GM12874 (cell line): ENCODE measurements around the gene COG2.

ENCODE experiments used
- CTCF ChIP-seq: IDR thresholded peaks from 2 replicates; pipeline ENCODE4 v1.5.1; 2011; ENCODE audit warnings: low read depth, mild to moderate bottlenecking, control low read depth, low read length, moderate library complexity; ENCODE audit not compliant: insufficient read depth

The COG2 gene

GRCh38 chr1:230618537-230618936 lies 23.7 kb upstream of the COG2 start:
- TF ChIP-seq CTCF, result no peak

- no peak for TF ChIP-seq CTCF
Measured at GRCh38 chr1:230620649-230621323, 21.5 kb upstream of the COG2 start.

DNA sequence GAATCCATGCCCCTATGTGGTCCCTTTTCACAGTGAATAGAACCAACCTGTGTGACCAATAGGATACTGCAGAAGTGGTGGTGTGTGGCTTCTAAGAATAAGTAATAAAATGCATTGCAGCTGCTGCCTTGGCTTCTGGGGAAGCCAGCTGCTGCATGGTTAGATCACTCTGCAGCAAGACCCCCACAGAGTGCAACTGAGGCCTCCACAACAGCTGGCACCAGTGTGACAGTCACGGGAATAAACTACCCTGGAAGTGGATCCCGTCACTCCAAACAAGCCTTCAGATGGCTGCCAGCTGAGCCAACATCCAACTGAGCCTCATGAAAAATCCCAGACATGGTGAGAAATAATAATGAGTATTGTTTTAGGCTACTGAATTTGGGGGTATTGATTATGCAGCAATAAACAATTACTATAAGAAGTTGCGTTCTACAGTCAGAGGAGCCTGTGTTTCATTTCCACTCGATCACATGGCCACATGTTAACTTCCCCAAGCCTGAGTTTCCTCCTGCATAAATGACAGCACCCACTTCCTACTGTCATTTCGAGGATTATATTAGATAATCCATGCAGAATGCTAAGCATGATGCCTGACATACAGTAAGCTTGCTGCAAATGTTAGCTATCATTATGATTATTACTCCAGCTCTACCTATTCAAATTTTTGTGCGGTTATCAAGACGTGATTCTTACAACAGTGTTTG lies 20.8 kb upstream of the COG2 start:
- no peak for TF ChIP-seq CTCF

DNA sequence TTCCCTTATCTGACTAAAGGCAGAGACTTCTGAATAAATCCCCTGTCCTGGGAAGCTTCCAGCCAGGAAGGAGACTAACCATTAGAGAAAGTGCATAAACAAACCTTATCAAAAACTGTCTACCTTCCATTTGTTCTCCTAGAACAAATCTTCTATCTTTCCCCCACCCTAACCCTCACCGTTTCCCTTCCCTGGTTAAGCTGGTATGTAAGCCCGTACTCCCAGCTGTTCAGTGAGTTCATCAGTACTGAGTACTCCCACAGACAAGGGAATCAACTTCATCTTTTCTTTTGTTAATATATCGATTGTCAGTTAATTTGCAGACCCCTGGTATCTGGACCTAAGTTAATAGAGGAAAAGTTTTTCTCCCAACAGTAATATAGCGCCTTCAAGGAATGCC lies 20.1 kb upstream of the COG2 start:
- TF ChIP-seq CTCF, result no peak

GRCh38 chr1:230624097-230624713 lies 18.1 kb upstream of the COG2 start:
- TF ChIP-seq CTCF, result no peak

DNA sequence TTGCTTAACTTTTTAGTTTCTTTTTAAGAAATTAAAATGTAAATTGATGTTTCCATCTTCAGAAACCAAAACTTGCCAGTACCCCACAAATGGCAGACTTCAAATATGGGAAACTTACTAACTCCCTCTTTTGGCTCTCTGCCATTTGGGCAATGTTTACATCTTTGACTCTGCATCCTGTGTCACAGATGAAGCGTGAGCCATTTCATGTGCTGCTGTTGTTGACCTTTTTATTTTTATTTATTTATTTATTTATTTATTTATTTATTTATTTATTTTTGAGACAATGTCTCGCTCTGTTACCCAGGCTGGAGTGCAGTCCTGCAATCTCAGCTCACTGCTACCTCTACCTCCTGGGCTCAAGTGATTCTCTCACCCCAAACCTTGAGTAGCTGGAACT lies 16.0 kb upstream of the COG2 start:
- TF ChIP-seq CTCF, result no peak

DNA sequence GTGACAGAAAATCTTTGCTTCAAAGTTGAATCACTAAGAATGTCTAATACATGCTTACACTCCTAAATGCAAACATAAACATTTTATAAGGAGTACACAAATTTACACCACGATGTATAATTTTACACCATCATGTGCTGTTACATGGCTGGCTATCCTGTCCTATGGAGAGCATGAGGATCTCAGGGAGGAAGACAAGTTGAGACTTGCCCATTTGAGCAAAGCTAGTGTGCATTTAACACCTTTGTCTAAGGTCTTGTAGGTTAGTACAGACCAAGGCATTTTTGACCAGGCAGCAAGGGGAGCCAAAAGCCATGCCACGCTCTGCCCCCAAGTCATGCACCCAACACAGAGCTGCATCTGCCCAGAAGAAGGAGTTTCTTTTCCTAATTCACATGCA lies 14.5 kb upstream of the COG2 start:
- TF ChIP-seq CTCF, result no peak
